Activated CD4-positive, alpha-beta memory T cell treated with anti-CD3 and anti-CD28 coated beads for 36 hours (primary cell): ENCODE measurements around the gene UBA52. TPM values are rescaled to one million over a fixed set of nuclear protein-coding genes. Genes with fewer than 3 reads are reported as not detected.

Experiments
- total RNA-seq, 2 experiments: library from RNA; stranded (reverse); gene quantifications; one replicate each; pipeline ENCODE4 v1.2.3, GENCODE V29; 2021

The UBA52 gene
- total RNA-seq, 2 experiments from 2014 or later = 1,569 to 1,601 TPM

Other genes starting within 250 kb of the UBA52 start
- 100 to 1,000 TPM; 356 to 361 TPM for gene LSM4, start 248.8 kb upstream of the UBA52 start, total RNA-seq
- gene PGPEP1, start 231.3 kb upstream of the UBA52 start, total RNA-seq = 10 to 100 TPM; 29.0 to 30.8 TPM
- gene GDF15, start 185.7 kb upstream of the UBA52 start, total RNA-seq = not detected
- gene LRRC25, start 174.2 kb upstream of the UBA52 start, total RNA-seq = not detected
- gene SSBP4, start 152.5 kb upstream of the UBA52 start, total RNA-seq = 100 to 1,000 TPM in 1 of 2 experiments, 10 to 100 TPM in 1; 97.9 to 102 TPM
- 10 to 100 TPM; 19.3 to 20.0 TPM for gene ISYNA1, start 133.7 kb upstream of the UBA52 start, total RNA-seq
- gene ELL, start 49.8 kb upstream of the UBA52 start, total RNA-seq = 10 to 100 TPM; 24.7 to 29.7 TPM
- gene FKBP8, start 28.3 kb upstream of the UBA52 start, total RNA-seq = 100 to 1,000 TPM; 232 to 236 TPM
- 100 to 1,000 TPM; 112 to 114 TPM for gene KXD1, start 14.0 kb upstream of the UBA52 start, total RNA-seq
- 10 to 100 TPM; 97.6 to 99.3 TPM for gene REX1BD, start 16.9 kb downstream of the UBA52 start, total RNA-seq
- gene CRLF1, start 34.9 kb downstream of the UBA52 start, total RNA-seq = not detected
- gene TMEM59L, start 41.0 kb downstream of the UBA52 start, total RNA-seq = under 1 TPM; 0.24 to 0.40 TPM
- 10 to 100 TPM; 10.7 to 11.0 TPM for gene KLHL26, start 65.2 kb downstream of the UBA52 start, total RNA-seq
- 1 to 10 TPM; 5.6 to 6.3 TPM for gene CRTC1, start 111.8 kb downstream of the UBA52 start, total RNA-seq
- not detected for gene COMP, start 219.4 kb downstream of the UBA52 start, total RNA-seq